ENCODE data around the gene ERBB4.

Gene ERBB4

DNA sequence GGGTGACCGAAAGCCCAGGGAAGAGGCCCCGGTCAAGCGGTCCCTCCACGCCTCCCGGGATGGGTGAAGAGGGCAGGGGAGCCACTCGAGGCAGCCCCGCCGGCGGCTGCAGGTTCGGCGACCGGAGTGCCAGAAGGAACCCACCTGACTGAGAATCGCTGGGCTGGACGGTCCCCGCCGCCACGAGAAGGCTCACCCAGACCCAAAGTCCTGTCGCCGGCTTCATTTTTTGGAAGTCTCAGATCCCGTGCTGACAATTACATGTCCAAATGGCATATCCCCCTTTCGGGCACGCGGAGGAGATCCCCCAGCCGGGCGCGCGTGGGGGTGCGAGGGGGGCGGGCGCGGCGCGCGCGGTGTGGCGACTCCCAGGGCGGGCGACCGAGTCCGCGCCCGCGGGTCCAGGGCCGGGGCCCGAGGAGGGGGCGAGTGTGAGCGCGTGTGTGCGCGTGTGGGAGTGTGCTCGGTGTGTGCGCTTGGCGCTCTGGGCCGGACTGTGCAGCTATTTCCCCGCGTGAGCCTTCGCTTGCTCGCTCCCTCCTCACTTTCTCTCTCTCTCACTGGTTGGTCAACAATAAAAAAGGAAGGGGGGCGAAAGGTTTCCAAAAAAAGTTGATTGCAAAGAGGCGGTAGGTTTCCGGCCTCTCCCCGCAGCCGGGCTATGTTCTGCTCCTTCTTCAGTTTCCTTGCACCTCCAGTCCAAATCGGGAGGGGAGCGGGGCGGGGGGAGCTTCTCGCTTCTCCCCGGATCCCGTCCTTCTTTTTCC lies at the start of gene ERBB4:
Gene ERBB4 (minus strand): TSS at position 498 of the 767 bp plus-strand sequence. CDS start 272 bp downstream, at position 226.
- in situ Hi-C loops (cut with MboI; ENCODE audit: low sequenced_read_pairs) = loop anchor here (25.0 kb wide), 1 partner anchor 776 kb away; no protein-coding TSS in a partner anchor

DNA sequence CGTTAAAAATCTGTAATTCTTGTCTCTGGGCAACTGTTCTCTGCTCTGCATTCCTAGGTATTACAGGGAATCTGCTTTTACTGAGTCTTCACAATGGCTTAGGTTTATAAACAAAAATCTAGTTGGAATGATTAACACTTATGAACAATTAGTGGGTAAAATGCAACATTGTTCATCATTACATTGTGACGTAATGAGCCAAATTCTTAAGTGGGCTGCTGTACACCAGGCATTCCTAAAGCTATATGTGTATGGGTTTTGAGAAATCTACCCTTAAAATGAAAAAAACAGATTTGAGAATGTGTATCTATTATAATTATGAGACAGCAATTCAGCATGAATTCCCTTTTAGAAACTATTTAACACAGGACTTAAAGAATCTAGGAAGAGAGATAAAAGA lies 41.5 kb upstream of the ERBB4 start:
- in situ Hi-C loops (cut with MboI; ENCODE audit: low sequenced_read_pairs) = no loop called here

DNA sequence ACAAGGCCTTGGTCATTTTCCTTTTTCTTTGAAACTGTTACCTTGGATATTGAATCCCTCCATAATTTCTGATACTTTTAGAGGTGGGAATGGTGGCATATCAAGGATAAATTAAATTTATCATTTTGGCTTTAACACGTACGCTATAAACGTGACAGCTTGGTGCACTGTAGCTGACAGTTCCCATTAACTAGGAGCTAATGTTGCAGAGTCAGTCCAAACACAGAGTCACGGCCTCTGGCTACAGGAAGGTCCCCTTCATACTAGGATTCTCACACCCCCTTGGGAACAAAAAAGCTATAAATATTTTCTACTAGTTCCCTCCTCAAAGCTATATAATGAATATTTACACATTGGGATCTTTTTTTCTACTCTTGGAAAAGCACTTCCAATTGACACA lies 17.7 kb upstream of the ERBB4 start:
- in situ Hi-C loops (cut with MboI; ENCODE audit: low sequenced_read_pairs) = no loop called here

DNA sequence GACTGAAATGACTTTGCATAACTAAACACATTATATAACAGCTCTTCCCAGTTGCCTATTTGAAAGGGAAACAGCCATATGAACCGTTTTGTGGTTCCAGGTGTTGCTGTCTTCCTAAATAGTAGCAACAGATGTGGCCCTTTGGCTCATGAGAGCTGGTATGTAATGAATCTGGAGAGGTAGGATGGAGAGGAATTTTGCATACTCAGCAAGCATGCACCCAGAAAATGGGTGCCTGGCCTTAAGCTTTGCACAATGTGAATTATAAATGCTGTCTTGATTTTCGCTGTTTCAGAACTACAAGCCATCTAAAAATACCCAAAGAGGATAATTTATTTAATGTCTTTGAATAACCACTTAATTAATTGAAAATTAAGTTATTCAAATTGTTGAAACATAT lies 15.6 kb upstream of the ERBB4 start:
- in situ Hi-C loops (cut with MboI; ENCODE audit: low sequenced_read_pairs) = no loop called here

DNA sequence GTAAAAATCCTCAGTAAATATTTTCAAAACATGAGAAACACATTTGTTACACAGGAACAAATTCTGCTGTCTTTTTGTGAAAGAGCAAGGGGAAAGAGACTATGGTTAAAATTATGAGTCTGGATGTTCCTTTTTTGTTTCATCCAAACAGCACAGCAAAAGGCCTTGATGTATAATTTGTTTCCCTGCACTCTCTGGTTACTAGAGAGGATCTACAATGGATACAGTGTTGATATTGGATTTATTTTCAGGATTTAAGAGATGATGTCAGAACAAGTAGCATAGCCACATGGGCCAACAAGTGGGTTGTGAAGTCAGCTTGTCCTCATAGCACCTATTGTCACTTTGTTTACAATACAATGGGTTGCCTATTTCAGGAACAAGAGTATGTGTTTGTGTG lies 11.3 kb upstream of the ERBB4 start:
- in situ Hi-C loops (cut with MboI; ENCODE audit: low sequenced_read_pairs) = loop anchor here (25.0 kb wide), 1 partner anchor 788 kb away; no protein-coding TSS in a partner anchor

DNA sequence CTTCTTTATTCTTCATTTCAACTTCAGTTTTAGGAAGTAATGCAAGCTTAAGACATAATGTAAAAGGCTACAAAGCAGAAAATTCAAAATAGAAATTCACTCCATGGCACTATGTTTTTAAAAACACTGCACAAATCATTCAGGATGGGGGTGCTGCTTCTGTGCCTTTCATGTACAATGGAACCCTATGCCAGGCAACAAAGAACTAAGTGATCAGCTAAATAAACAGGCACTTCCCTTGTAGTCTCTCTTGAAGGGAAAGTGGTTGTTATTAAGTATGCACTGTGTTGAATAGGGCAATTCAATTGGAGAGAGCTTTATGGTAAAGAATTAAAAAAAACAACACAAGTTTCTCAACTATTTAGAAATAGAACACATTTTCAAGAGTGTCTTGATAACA lies 10.9 kb upstream of the ERBB4 start:
- in situ Hi-C loops (cut with MboI; ENCODE audit: low sequenced_read_pairs) = loop anchor here (25.0 kb wide), 1 partner anchor 787 kb away; no protein-coding TSS in a partner anchor

DNA sequence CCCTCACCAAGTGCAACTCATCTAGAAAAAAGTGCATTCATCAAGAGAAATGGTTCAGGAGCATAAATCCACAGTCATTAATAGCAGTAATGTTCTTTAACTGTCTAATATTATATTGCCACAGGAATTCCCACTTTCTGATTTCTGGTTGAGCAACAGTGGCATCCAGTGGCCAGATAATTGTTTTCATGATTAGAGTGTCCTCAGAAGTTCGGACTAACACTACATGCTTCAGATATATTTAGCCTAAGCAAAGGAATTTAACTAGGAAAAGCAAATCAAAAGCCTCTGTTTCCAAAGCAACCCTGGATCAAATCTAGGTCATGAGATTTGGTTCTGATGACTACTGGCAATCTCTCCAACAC lies 9.8 kb upstream of the ERBB4 start:
- in situ Hi-C loops (cut with MboI; ENCODE audit: low sequenced_read_pairs) = loop anchor here (25.0 kb wide), 1 partner anchor 786 kb away; no protein-coding TSS in a partner anchor

DNA sequence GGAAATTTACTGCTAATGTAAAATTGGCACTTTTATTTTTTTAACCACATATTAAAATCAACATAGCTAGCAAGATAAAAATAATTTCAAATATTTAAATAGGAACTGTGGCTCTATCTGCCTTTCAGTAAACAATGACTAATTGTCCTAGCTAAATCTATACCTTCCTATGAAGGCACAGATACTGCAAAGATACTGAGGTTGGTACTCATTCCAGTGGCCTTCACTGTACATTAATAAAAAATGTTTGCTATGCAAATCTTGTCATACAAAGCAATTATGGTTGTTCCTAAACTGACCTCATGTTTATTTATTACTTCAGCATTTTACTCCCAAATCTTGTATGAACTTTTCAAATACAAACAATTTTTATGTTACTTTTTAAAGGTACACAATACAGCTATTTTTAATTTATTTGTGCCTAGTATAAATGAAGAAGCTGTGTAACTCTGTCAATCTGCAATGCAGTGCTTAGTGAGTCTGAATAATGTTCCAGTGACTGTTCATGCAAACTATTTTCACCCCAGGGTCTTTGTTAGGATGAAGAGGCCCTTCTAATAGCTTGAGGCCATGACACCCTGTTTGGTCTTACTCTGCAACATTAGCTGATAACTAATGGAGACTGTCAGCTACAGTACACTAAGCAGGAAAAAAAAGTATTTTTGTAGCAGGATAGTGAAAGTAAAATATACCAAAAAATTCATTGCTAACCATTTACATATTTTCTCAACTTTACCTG lies 9.3 kb upstream of the ERBB4 start:
- in situ Hi-C loops (cut with MboI; ENCODE audit: low sequenced_read_pairs) = loop anchor here (25.0 kb wide), 1 partner anchor 786 kb away; no protein-coding TSS in a partner anchor

DNA sequence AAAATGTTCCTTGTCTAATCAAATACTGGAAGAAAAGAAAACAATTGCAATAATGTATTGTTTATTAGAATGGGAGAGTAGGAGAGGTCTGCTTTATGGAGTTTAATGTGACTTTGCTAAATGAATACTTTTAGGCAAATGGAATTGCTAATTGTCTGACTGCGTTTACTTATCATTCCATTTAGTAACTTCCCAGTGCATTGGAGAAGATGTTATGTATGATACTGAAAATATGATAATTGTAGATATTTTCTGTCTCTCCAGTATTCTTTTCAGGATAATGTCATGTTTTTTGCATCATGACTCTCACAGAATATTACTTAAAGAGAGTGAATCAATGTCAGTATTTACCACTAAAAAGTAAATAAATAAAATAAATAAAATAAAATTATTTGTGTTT lies 8.1 kb upstream of the ERBB4 start:
- in situ Hi-C loops (cut with MboI; ENCODE audit: low sequenced_read_pairs) = loop anchor here (25.0 kb wide), 1 partner anchor 784 kb away; no protein-coding TSS in a partner anchor

DNA sequence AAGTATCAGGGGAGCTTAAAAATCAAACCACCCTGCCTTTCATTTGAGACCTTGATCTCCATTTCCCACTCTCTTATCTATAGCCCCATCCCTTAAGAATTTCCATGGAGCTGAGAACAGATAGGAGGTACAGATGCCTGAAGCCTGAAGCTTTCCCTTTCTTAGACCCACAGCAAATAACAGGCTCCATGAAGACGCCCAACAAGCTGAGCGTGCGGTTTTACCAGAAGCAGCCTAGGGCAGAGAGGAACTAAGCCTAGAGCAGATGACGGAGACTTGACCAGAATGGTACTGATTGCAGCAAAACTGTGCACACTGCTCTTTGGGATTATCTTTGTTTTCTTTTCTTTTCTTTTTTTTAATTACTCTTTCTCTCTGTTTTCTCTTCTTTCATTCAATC lies 1.7 kb upstream of the ERBB4 start:
- in situ Hi-C loops (cut with MboI; ENCODE audit: low sequenced_read_pairs) = loop anchor here (25.0 kb wide), 1 partner anchor 778 kb away; no protein-coding TSS in a partner anchor

DNA sequence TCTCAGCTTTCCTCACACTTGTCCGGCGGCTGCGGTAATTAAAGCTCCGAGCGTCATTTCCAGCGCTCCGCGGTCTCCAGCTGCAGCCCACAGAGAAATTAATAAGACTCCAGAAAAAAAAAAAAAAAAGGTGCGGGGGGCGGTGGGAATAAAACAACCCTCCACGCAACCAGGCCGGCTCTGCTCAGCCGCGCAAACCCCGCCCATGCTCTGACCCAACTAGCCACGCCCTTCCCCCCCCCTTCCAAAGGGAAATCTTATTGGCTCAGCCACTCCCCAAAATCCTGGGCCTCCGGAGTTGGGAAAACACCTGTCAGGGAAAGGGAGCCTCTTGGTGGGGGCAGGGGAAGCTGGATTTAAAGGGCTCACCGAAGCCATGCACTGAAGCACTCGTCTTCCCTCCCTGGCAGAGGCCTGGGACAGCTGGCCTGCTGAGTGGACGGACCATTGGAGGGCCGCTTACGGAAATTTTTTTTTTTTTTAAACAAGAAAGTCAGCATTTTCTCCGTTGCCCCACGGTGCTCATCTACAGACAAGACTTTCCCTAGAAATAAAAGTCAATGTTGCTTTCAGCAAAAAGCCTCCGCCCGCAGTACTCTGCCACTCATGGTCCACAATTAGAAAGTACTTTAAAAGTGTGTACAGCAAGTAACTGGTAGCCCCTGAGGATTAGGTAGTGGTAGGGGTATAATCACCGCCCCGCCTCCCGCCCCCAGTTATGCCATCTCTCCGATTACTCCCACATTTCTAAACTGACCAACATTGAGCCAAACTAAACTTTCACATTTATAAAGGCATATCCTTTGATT lies 674 bp upstream of the ERBB4 start:
- in situ Hi-C loops (cut with MboI; ENCODE audit: low sequenced_read_pairs) = loop anchor here (25.0 kb wide), 1 partner anchor 777 kb away; no protein-coding TSS in a partner anchor

DNA sequence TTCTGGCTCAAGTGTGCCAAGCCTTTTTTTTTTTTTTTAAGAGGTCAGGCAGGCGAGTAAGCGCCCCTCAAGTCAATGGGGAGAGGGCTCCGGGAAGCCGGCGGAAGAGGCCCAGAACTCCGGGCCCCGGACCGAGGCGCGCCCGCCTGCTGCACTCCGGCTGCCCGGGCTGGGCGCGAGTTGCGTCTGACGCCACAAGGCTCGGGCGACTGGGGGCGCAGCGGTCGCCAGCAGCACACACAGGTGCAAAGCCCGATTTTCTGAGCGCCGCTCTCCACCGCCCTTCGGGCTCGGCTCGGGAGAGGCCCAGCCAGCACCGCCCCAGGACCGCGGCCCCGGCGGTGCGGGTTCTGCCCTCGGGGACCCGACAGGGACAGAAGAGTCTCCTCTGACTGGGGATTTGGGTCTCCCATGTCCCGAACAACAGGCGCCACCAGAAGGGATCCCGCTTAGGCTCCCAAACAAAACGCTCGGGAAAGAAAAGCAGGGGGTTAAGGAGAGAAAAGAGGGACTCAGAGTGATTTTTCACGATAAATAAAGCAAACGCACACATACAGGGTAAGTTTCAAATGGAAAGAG lies 787 bp downstream of the ERBB4 start:
- in situ Hi-C loops (cut with MboI; ENCODE audit: low sequenced_read_pairs) = loop anchor here (25.0 kb wide), 1 partner anchor 776 kb away; no protein-coding TSS in a partner anchor

DNA sequence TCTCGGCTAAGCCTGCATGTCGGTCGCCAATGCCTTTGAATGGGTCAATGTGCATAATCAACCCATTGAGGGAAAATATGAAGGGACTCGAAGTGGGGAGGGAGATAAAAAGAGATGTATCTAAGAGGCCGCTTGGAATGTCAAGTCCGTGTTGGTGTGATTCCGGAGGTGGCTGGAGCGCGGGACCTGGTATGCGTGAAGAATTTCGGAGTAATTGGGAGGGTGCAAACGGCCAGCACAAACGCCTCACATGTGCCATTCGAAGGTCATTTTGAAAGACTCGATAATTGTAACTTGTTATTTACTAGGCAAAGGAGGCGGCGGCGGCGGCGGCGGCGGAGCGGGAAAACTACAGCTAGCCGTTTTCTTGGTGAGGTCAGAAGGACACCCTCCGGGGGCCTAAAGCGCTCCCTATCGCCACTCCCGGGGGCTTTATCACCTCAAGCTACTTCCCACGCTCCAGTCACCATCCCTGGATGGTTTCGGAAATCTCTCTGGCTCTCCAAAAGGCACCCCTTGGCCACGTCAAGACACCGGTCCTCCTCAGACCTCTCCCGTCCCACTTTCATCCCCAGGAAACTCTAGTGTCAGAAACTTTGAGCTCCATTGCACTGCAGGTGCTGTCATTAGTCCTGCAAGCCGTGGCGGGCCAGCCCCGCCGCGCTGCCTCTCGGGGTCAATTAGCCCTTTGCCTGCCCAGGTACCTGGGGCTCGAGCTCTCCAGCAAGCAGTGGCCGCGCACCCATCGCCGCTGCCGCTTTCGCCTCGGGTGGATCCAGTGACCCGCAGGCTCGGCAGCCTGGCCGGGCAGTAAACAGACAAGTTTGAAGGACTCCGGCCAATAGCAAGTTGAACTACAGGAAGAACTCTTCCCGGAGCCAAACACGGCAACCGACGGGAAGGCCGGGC lies 1.5 kb downstream of the ERBB4 start:
- in situ Hi-C loops (cut with MboI; ENCODE audit: low sequenced_read_pairs) = loop anchor here (25.0 kb wide), 1 partner anchor 775 kb away; no protein-coding TSS in a partner anchor

DNA sequence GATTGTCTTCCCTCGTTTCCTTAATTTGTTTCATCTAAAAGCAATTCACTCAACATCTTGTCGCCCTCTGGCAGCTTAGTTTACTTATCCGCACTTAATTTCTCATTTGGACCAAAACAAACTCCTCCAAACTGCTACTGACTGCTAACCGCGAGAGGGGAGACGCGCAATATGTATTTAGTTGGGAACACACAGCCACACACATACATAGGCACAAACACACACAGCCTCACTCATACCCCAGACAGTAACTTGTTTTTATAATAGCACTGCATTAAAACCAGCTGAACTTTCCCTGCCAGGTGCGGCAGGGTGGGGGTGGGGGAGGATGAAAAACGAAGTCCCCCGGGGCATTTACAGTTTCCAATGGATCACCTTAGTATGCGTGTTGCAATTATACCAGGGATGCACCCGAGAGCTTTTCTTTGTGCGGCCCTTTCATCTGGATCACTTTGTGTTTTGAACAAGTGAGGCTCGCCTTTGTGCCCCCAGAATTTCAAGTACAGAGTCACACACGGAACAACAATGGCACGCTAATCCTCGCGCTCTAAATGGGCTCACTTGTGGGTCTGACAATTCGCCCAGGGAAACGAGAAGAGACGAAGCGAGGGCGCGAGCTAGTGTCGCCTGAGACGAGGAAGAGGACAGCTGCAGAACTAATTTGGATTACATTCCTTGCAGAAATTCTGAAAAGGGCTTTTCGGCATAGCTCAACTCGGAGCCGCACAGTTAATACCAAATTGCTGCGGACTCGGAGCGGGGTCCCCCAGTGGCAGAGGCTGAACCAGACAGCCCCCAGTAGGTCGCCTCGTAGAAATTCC lies 2.4 kb downstream of the ERBB4 start:
- in situ Hi-C loops (cut with MboI; ENCODE audit: low sequenced_read_pairs) = loop anchor here (25.0 kb wide), 1 partner anchor 774 kb away; no protein-coding TSS in a partner anchor

DNA sequence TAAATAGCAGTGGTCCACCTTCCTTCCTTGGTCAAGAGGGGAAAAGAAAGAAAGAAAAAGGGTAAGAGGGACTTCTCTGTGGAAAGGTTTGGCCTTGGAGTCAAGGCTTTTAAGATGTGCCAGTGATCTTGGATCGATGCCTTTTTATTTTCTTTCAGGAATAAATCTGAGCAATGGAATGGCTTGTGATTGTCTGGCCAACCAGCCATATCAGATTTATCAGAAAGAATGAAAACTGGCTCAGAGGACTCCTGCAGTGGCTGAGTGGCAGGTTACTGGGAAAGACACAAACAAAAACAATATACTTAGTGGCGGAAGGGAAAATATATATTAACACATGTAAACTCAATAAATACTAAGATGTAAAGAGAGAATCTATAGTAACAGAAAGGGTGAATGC lies 4.3 kb downstream of the ERBB4 start:
- in situ Hi-C loops (cut with MboI; ENCODE audit: low sequenced_read_pairs) = loop anchor here (25.0 kb wide), 1 partner anchor 772 kb away; no protein-coding TSS in a partner anchor

DNA sequence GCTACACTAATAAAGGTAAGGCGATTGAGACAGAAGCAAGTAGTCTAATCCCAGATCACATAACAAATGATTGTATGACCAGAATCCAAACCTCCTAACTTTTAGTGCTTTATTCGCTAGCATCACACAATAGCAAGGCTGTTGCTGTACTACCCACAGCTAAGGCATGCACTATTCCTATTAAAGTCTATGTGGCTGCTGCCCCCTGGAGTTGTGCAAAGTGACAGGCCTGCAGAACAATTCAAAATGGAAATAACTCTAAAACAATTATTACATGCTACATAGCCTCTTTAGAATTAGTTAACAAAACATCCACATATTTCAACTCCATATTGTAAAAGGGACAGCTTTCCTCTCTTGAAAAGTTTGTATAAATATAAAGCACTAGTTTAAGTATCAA lies 6.0 kb downstream of the ERBB4 start:
- in situ Hi-C loops (cut with MboI; ENCODE audit: low sequenced_read_pairs) = loop anchor here (25.0 kb wide), 1 partner anchor 770 kb away; no protein-coding TSS in a partner anchor

DNA sequence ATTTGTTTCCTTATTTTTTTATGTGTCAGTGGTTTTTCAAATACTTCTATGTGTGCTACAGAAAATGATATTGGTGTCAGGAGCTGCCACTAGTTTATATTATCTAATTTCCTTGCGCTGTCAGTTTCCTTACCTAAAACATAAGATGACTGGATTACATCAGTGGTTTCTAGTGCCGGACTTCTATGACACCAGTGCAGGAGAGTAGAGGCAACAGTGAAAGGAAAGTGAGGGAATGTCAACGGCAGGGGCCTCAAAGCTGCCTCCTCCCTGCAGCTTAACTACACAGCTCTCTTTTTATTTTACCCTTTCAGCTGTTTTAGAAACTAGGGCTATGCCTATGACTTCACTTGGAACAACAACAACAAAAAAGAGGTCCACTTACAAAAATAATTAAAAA lies 6.5 kb downstream of the ERBB4 start:
- in situ Hi-C loops (cut with MboI; ENCODE audit: low sequenced_read_pairs) = loop anchor here (25.0 kb wide), 1 partner anchor 770 kb away; no protein-coding TSS in a partner anchor

DNA sequence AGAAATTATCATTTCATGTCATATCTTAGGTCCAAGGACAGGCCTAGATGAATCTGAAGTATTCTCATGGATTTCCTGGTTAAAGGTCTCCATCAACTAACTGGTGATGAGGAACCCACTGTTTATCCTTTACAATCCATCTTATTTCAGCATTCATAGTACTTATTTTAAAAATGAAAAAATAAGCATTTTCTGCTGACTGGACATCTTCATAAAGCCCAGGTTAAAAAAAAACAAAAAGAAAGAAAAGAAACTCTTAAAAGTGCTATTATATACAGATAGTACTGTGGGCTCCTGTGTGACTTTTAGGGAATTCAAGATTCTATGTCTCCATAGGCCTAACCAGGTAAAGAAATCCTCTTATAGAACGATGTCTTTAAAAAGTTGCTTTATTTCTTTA lies 7.1 kb downstream of the ERBB4 start:
- in situ Hi-C loops (cut with MboI; ENCODE audit: low sequenced_read_pairs) = loop anchor here (25.0 kb wide), 1 partner anchor 769 kb away; no protein-coding TSS in a partner anchor

Data from HL-60/S4 treated with retinoic acid at 250 ng/mL for 4 days and 3 days (cell line).